Mesendoderm (in vitro differentiated cells): ENCODE measurements around the gene OSTF1.

Experiments
- DNase-seq: peaks from one replicate; pipeline ENCODE4 v3.0.0; 2013
- H2AK5ac ChIP-seq: 2 replicates; pipeline ENCODE4 v1.6.1; 2013; ENCODE audit warnings: low read length, inconsistent platforms
- H2BK120ac ChIP-seq: 2 replicates; pipeline ENCODE4 v1.6.1; 2013; ENCODE audit warnings: low read depth, mild to moderate bottlenecking, low read length, moderate library complexity, mixed read lengths
- H2BK15ac ChIP-seq: replicated peaks from 2 replicates; pipeline ENCODE4 v1.6.1; 2013; ENCODE audit warnings: low read depth, mild to moderate bottlenecking, moderate library complexity
- H2BK5ac ChIP-seq: 2 replicates; pipeline ENCODE4 v1.6.1; 2013; ENCODE audit warnings: low read length, inconsistent platforms
- H3K18ac ChIP-seq: 2 replicates; pipeline ENCODE4 v1.6.1; 2013; ENCODE audit warnings: mild to moderate bottlenecking, low read length, mixed read lengths
- H3K23ac ChIP-seq: one replicate; pipeline ENCODE4 v1.6.1; 2013; ENCODE audit warnings: low read length
- H3K27ac ChIP-seq: 2 replicates; pipeline ENCODE4 v1.5.1; 2013; ENCODE audit warnings: low read depth, mild to moderate bottlenecking, inconsistent platforms, low read length, moderate library complexity
- H3K27me3 ChIP-seq: 2 replicates; pipeline ENCODE4 v1.6.1; 2013; ENCODE audit warnings: low read length, control low read depth, mild to moderate bottlenecking, inconsistent platforms; ENCODE audit not compliant: insufficient read depth, poor library complexity
- H3K36me3 ChIP-seq: 2 replicates; pipeline ENCODE4 v1.6.1; 2013; ENCODE audit warnings: low read length, inconsistent platforms; ENCODE audit not compliant: control insufficient read depth, insufficient read depth
- H3K4ac ChIP-seq: one replicate; pipeline ENCODE4 v1.6.1; 2013; ENCODE audit warnings: low read depth, mild to moderate bottlenecking, low read length, moderate library complexity
- H3K4me1 ChIP-seq: 2 replicates; pipeline ENCODE4 v1.6.1; 2013; ENCODE audit warnings: low read depth, low read length, inconsistent platforms; ENCODE audit not compliant: control insufficient read depth
- H3K4me2 ChIP-seq: 2 replicates; pipeline ENCODE4 v1.6.1; 2013; ENCODE audit warnings: low read length
- H3K4me3 ChIP-seq: 2 replicates; pipeline ENCODE4 v1.5.1; 2013; ENCODE audit warnings: mild to moderate bottlenecking, low read length
- H3K56ac ChIP-seq: one replicate; pipeline ENCODE4 v1.6.1; 2013; ENCODE audit warnings: low read length
- H3K79me1 ChIP-seq: 2 replicates; pipeline ENCODE4 v1.6.1; 2013; ENCODE audit warnings: low read length, inconsistent platforms
- H3K79me2 ChIP-seq: 2 replicates; pipeline ENCODE4 v1.6.1; 2013; ENCODE audit warnings: mild to moderate bottlenecking, low read length; ENCODE audit not compliant: control insufficient read depth, insufficient read depth
- H3K9ac ChIP-seq: 2 replicates; pipeline ENCODE4 v1.6.1; 2013; ENCODE audit warnings: low read length, inconsistent platforms
- H4K5ac ChIP-seq: one replicate; pipeline ENCODE4 v1.6.1; 2013; ENCODE audit warnings: low read length
- H4K8ac ChIP-seq: one replicate; pipeline ENCODE4 v1.6.1; 2013; ENCODE audit warnings: low read depth, mild to moderate bottlenecking, control low read depth, low read length, moderate library complexity
- WGBS: extraction: QIAGEN DNeasy Blood & Tissue Kit; methylation state at CpG from one replicate; pipeline ENCODE4 v1.1.7; 2013; ENCODE audit warnings: low lambda C conversion rate, missing lambda C conversion rate; ENCODE audit not compliant: insufficient coverage; ENCODE audit errors: extremely low coverage; 5-methylcytosine and 5-hydroxymethylcytosine counted together

Gene OSTF1

GRCh38 chr9:75163764-75164163, 75.5 kb downstream of the OSTF1 start:
- no peaks in the 10 kb centered on the region for H3K79me2 ChIP-seq
- no peak overlapping the region for H3K27ac ChIP-seq
- H2BK15ac ChIP-seq: no peak overlapping the region
- no peaks in the 10 kb centered on the region for H3K36me3 ChIP-seq
- no peak overlapping the region for H2BK120ac ChIP-seq
- no peak overlapping the region for H3K56ac ChIP-seq
- H3K18ac ChIP-seq: no peak overlapping the region
- no peak overlapping the region for H2BK5ac ChIP-seq
- H4K8ac ChIP-seq: no peak overlapping the region
- H3K4me2 ChIP-seq: no peak overlapping the region
- H3K23ac ChIP-seq: no peak overlapping the region
- no peak overlapping the region for H2AK5ac ChIP-seq
- no peaks in the 10 kb centered on the region for H3K27me3 ChIP-seq
- no peak for DNase-seq
- H3K79me1 ChIP-seq: no peaks in the 10 kb centered on the region
- no peaks in the 10 kb centered on the region for H3K4me1 ChIP-seq
- no CpG with 5 or more reads among the region's 5 CpGs for WGBS
- H3K4ac ChIP-seq: no peak overlapping the region
- no peak overlapping the region for H3K9ac ChIP-seq
- no peak overlapping the region for H4K5ac ChIP-seq
- H3K4me3 ChIP-seq: no peak overlapping the region

- no peak overlapping the region for H4K8ac ChIP-seq
Observed at GRCh38 chr9:75164573-75164972, 76.3 kb downstream of the OSTF1 start.

GRCh38 chr9:75167281-75167680, 79.0 kb downstream of the OSTF1 start:
- H2BK15ac ChIP-seq: no peak overlapping the region
- WGBS: no CpG with 5 or more reads among the region's 1 CpG
- H3K36me3 ChIP-seq: no peaks in the 10 kb centered on the region
- no peaks in the 10 kb centered on the region for H3K4me1 ChIP-seq
- no peak overlapping the region for H4K5ac ChIP-seq
- H3K79me2 ChIP-seq: no peaks in the 10 kb centered on the region
- H3K9ac ChIP-seq: no peak overlapping the region
- no peak overlapping the region for H2BK120ac ChIP-seq
- H4K8ac ChIP-seq: no peak overlapping the region
- no peak overlapping the region for H3K4ac ChIP-seq
- no peaks in the 10 kb centered on the region for H3K79me1 ChIP-seq
- no peak overlapping the region for H3K4me3 ChIP-seq
- no peak overlapping the region for H2BK5ac ChIP-seq
- no peak overlapping the region for H3K23ac ChIP-seq
- H3K27ac ChIP-seq: no peak overlapping the region
- no peak overlapping the region for H3K18ac ChIP-seq
- DNase-seq: no peak
- H2AK5ac ChIP-seq: no peak overlapping the region
- H3K27me3 ChIP-seq: no peaks in the 10 kb centered on the region
- no peak overlapping the region for H3K4me2 ChIP-seq
- H3K56ac ChIP-seq: no peak overlapping the region

More at GRCh38 chr9:75164573-75164972, 76.3 kb downstream of the OSTF1 start:
- Histone ChIP-seq H2BK5ac (no peak overlapping the region), H3K23ac (no peak overlapping the region), H4K5ac (no peak overlapping the region), H3K36me3 (no peaks in the 10 kb centered on the region), H2BK120ac (no peak overlapping the region), H3K27me3 (no peaks in the 10 kb centered on the region), H3K4me1 (no peaks in the 10 kb centered on the region), H2AK5ac (no peak overlapping the region), H2BK15ac (no peak overlapping the region), H3K4me2 (no peak overlapping the region), H3K79me2 (no peaks in the 10 kb centered on the region), H3K9ac (no peak overlapping the region), H3K4me3 (no peak overlapping the region), H3K79me1 (no peaks in the 10 kb centered on the region), H3K18ac (no peak overlapping the region), H3K27ac (no peak overlapping the region), H3K4ac (no peak overlapping the region), H3K56ac (no peak overlapping the region)
- DNase-seq: no peak

GRCh38 chr9:75168270-75169178, 80.2 kb downstream of the OSTF1 start:
- Histone ChIP-seq H2BK120ac (no peak overlapping the region), H3K27me3 (no peaks in the 10 kb centered on the region), H3K4me2 (no peak overlapping the region), H3K36me3 (no peaks in the 10 kb centered on the region), H4K5ac (no peak overlapping the region), H2AK5ac (no peak overlapping the region), H3K18ac (no peak overlapping the region), H4K8ac (no peak overlapping the region), H3K79me1 (no peaks in the 10 kb centered on the region), H3K79me2 (no peaks in the 10 kb centered on the region), H3K4me3 (no peak overlapping the region), H3K4ac (no peak overlapping the region), H3K56ac (no peak overlapping the region), H3K4me1 (no peaks in the 10 kb centered on the region), H3K9ac (no peak overlapping the region), H2BK5ac (no peak overlapping the region), H3K23ac (no peak overlapping the region), H2BK15ac (no peak overlapping the region), H3K27ac (no peak overlapping the region)
- no peak for DNase-seq
- WGBS: no CpG with 5 or more reads among the region's 2 CpGs

- Histone ChIP-seq H3K9ac (no peak overlapping the region), H2BK120ac (no peak overlapping the region), H4K8ac (no peak overlapping the region), H2BK5ac (no peak overlapping the region), H3K4me1 (no peaks in the 10 kb centered on the region), H3K4me2 (no peak overlapping the region), H3K4ac (no peak overlapping the region), H2BK15ac (no peak overlapping the region), H3K56ac (no peak overlapping the region), H2AK5ac (no peak overlapping the region), H3K36me3 (no peaks in the 10 kb centered on the region), H3K79me2 (no peaks in the 10 kb centered on the region), H3K27ac (no peak overlapping the region), H3K23ac (no peak overlapping the region), H3K79me1 (no peaks in the 10 kb centered on the region), H4K5ac (no peak overlapping the region), H3K4me3 (no peak overlapping the region), H3K27me3 (no peaks in the 10 kb centered on the region), H3K18ac (no peak overlapping the region)
- no CpG with 5 or more reads among the region's 4 CpGs for WGBS
- peak; percentile 24 for DNase-seq
Observed at GRCh38 chr9:75169623-75170022, 81.3 kb downstream of the OSTF1 start.

- H3K4me2 ChIP-seq: no peak overlapping the region
- H3K56ac ChIP-seq: no peak overlapping the region
- no peak overlapping the region for H2BK5ac ChIP-seq
- DNase-seq: peak; percentile 75
- whole genome bisulfite sequencing: no CpG with 5 or more reads among the region's 2 CpGs
- H3K27me3 ChIP-seq: no peaks in the 10 kb centered on the region
- no peak overlapping the region for H3K4ac ChIP-seq
- H4K5ac ChIP-seq: no peak overlapping the region
- no peak overlapping the region for H3K23ac ChIP-seq
- no peaks in the 10 kb centered on the region for H3K79me1 ChIP-seq
- no peak overlapping the region for H2BK120ac ChIP-seq
- no peaks in the 10 kb centered on the region for H3K4me1 ChIP-seq
- no peak overlapping the region for H2AK5ac ChIP-seq
- no peaks in the 10 kb centered on the region for H3K79me2 ChIP-seq
- no peaks in the 10 kb centered on the region for H3K36me3 ChIP-seq
- H4K8ac ChIP-seq: no peak overlapping the region
- no peak overlapping the region for H3K4me3 ChIP-seq
- no peak overlapping the region for H2BK15ac ChIP-seq
- H3K9ac ChIP-seq: no peak overlapping the region
- no peak overlapping the region for H3K27ac ChIP-seq
- no peak overlapping the region for H3K18ac ChIP-seq
Observed at GRCh38 chr9:75170898-75171360, 82.6 kb downstream of the OSTF1 start.
